Measurements from ENCODE around the gene KEAP1. TPM values are rescaled to one million over a fixed set of nuclear protein-coding genes. Genes with fewer than 3 reads are reported as not detected.

KEAP1 gene
- total and polyA plus RNA-seq, 9 of the 15 experiments (the other 6 are each of a cell fraction or from before 2014, with no cell fraction given): 2.1 to 95.6 (median 64.3) TPM

- TF ChIP-seq GMEB1 (CRISPR knock-in tag; IDR thresholded peaks at IDR 0.05) (peak; percentile 91), ZFX (CRISPR knock-in tag; IDR thresholded peaks at IDR 0.05) (peak; percentile 81), USF1 (CRISPR knock-in tag; IDR thresholded peaks at IDR 0.05) (peak; percentile 51; the same call in 1 of the 2 replicates), FIP1L1 (IDR thresholded peaks at IDR 0.05; ENCODE audit: low read depth, low read length, poor library complexity, severe bottlenecking) (peak; percentile 85), NFE2L1 (tag; IDR thresholded peaks at IDR 0.05; ENCODE audit: borderline replicate concordance, low read depth) (no peak), ZNF592 (IDR thresholded peaks at IDR 0.05) (peak; percentile 58; the same call in 1 of the 2 replicates), PTTG1 (tag; IDR thresholded peaks at IDR 0.05; ENCODE audit: low read depth) (no peak), MYC (IDR thresholded peaks at IDR 0.05; ENCODE audit: low read depth, low read length) (peak; percentile 99), MYC (CRISPR knock-in tag; IDR thresholded peaks at IDR 0.05; ENCODE audit: borderline replicate concordance, low read depth) (no peak), NCOA4 (IDR thresholded peaks at IDR 0.05; ENCODE audit: partially characterized antibody) (no peak), PHF8 (IDR thresholded peaks at IDR 0.05; ENCODE audit: borderline replicate concordance, low read length) (peak; percentile 77; the same call in 1 of the 2 replicates), ZNF140 (CRISPR knock-in tag; IDR thresholded peaks at IDR 0.05) (no peak), STAT5B (CRISPR knock-in tag; IDR thresholded peaks at IDR 0.05) (no peak), ZKSCAN1 (IDR thresholded peaks at IDR 0.05; ENCODE audit: low read depth, low read length) (no peak), NONO (IDR thresholded peaks at IDR 0.05; ENCODE audit: low read depth in 2 of 2, low read length in 1 of 2) (peak; percentile 85 to 88; a peak in 2 of 4 replicates), U2AF1 (optimal IDR thresholded peaks at IDR 0.05; ENCODE audit: low read depth, low read length) (peak; percentile 64)
- TF ChIP-seq, protein P1, sequence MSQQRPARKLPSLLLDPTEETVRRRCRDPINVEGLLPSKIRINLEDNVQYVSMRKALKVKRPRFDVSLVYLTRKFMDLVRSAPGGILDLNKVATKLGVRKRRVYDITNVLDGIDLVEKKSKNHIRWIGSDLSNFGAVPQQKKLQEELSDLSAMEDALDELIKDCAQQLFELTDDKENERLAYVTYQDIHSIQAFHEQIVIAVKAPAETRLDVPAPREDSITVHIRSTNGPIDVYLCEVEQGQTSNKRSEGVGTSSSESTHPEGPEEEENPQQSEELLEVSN (IDR thresholded peaks at IDR 0.05; ENCODE audit: borderline replicate concordance in 1 of 2, extremely low read depth in 1 of 2, insufficient read depth in 1 of 2, insufficient read length in 1 of 2, low read depth in 1 of 2, low read length in 1 of 2, poor library complexity in 1 of 2, severe bottlenecking in 1 of 2): peak; percentile 51 to 95
Observed at GRCh38 chr19:10502524-10503001, 593 bp downstream of the KEAP1 start (continued).

Measured in K562 (cell line).